Mammary epithelial cell (primary cell): ENCODE results near the gene FGF12.

ENCODE experiments used
- CTCF ChIP-seq, 2 donors: IDR thresholded peaks in 1 of 2; conservative IDR thresholded peaks in 1 of 2; 2 replicates each; pipeline ENCODE4 v1.5.1; 2011 to 2012; ENCODE audit warnings: inconsistent platforms in 2 of 2, low read length in 2 of 2, mild to moderate bottlenecking in 2 of 2, control low read depth in 1 of 2, low read depth in 1 of 2; ENCODE audit not compliant: insufficient read depth in 1 of 2; ENCODE audit errors: extremely low read depth in 1 of 2
- EZH2 ChIP-seq: IDR thresholded peaks from 2 replicates; pipeline ENCODE4 v1.6.1; 2012; ENCODE audit warnings: low read length, inconsistent platforms, borderline replicate concordance

GRCh38 chr3:192410684-192410960 lies 316.7 kb downstream of the FGF12 start:
- no peak for TF ChIP-seq CTCF (conservative IDR thresholded peaks at IDR 0.05 in 1 of 2, IDR thresholded peaks at IDR 0.05 in 1 of 2; ENCODE audit: extremely low read depth in 1 of 2, insufficient read depth in 1 of 2, low read depth in 1 of 2, low read length in 2 of 2)
- TF ChIP-seq EZH2 = no peak
